ENCODE measurements around the gene LMO7. TPM values are rescaled to one million over a fixed set of nuclear protein-coding genes. Genes with fewer than 3 reads are reported as not detected.

Gene LMO7
- total and polyA plus RNA-seq, 2 of the 8 experiments (the other 6 are each of a cell fraction or from before 2014, with no cell fraction given), result 8.1 to 28.3 TPM

DNA sequence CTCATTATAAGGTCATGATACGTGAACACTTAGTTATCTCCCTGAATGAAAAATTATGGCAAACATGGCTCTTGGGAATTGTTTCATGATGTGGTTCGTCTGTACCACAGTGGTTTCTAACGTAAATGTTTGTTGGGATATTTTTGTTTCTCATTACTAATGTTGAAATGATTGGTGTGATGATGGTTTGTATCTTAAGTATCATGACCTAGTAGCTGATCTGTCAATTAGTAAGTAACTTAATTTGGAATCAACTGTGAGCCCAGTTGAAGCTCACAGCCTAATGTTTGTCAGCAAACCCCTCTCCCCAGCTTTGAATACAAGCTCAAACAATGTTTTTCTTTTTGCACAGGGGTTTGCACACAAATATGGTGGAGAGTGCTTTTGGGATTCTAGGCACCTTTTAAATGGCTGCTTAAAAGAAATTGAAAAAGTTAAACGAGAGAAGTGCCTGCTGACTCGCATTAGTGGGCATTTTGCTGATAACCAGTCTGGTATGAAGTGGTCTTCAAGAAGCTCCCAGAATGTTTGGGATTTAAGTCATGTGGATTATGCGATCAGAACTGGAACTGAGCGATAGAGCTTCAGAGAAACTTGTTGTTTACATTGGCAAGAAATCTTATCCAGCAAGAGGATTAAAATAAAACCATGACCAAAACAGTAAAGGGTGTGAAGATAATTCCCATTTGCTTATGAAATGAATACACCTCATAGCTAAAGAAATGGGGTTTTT lies 68.2 kb downstream of the LMO7 start:
- Histone ChIP-seq H3K79me2 (ENCODE audit: control insufficient read depth in 1 of 2, insufficient read depth in 2 of 2, low read length in 2 of 2) (no peaks in the 10 kb centered on the region), H3K56ac (replicated peaks; ENCODE audit: insufficient read length, low read depth, low read length) (no peak overlapping the region), H2BK15ac (ENCODE audit: low read length) (no peak overlapping the region), H2AK5ac (ENCODE audit: low read depth, low read length) (no peak overlapping the region), H3K18ac (ENCODE audit: extremely low read depth, low read length) (no peak overlapping the region), H2BK12ac (ENCODE audit: low read depth, low read length) (no peak overlapping the region), H4K20me1 (replicated peaks in 1 of 2; ENCODE audit: control insufficient read depth in 1 of 2, insufficient read depth in 2 of 2, low read length in 2 of 2) (no peaks in the 10 kb centered on the region), H3K27ac (ENCODE audit: low read depth, low read length) (no peak overlapping the region), H3K9ac (replicated peaks in 1 of 4; ENCODE audit: extremely low read depth in 1 of 4, low read depth in 3 of 4, low read length in 3 of 4) (no peak overlapping the region), H4K5ac (ENCODE audit: insufficient read length, low read depth, low read length) (no peak overlapping the region), H3K4me1 (replicated peaks in 1 of 4; ENCODE audit: control insufficient read depth in 3 of 4, insufficient read depth in 4 of 4, low read length in 3 of 4) (peaks cover 0 to 3% (median 0%) of the 10 kb centered on the region in 4 experiments; a peak in 1 of 7 replicates), H3K14ac (ENCODE audit: insufficient read length) (no peak overlapping the region), H4K8ac (ENCODE audit: extremely low read depth, insufficient read depth, low read length) (no peak overlapping the region), H3K4me2 (ENCODE audit: insufficient read depth in 1 of 2, low read depth in 2 of 2, low read length in 2 of 2) (no peak overlapping the region), H3K23ac (ENCODE audit: insufficient read length) (no peak overlapping the region), H2BK5ac (ENCODE audit: low read depth, low read length) (no peak overlapping the region), H3K36me3 (ENCODE audit: control insufficient read depth in 2 of 4, insufficient read depth in 4 of 4, low read length in 3 of 4) (peaks cover 0 to 3% (median 0%) of the 10 kb centered on the region in 4 experiments; a peak in 1 of 8 replicates), H3K27me3 (replicated peaks in 1 of 4; ENCODE audit: control insufficient read depth in 3 of 4, extremely low read depth in 1 of 4, insufficient read depth in 3 of 4, low read length in 3 of 4) (no peaks in the 10 kb centered on the region), H2BK20ac (ENCODE audit: low read length) (no peak overlapping the region), H2BK120ac (replicated peaks; ENCODE audit: low read depth, low read length) (no peak overlapping the region), H3K79me1 (ENCODE audit: low read depth, low read length) (no peaks in the 10 kb centered on the region; the same call in 1 of the 2 replicates), H3K9me3 (ENCODE audit: insufficient read depth in 2 of 2, low read depth in 1 of 2, low read length in 1 of 2) (peaks cover 7 to 9% of the 10 kb centered on the region in 2 experiments; a peak in 3 of 4 replicates), H2AFZ (ENCODE audit: low read length) (no peak overlapping the region), H3K4ac (replicated peaks; ENCODE audit: insufficient read length, low read depth, low read length) (no peak overlapping the region), H3K4me3 (ENCODE audit: extremely low read depth in 1 of 4, insufficient read depth in 2 of 4, low read depth in 3 of 4, low read length in 4 of 4) (no peak overlapping the region), H3K23me2 (ENCODE audit: low read depth, low read length) (no peaks in the 10 kb centered on the region), H4K91ac (replicated peaks; ENCODE audit: insufficient read length, low read length) (no peak overlapping the region)
- 88% methylated on average over 7 of the region's 7 CpGs; no CpG with 5 or more reads in 1 of the 2 experiments for WGBS, 2 experiments (ENCODE audit: extremely low coverage in 1 of 2, insufficient coverage in 1 of 2, insufficient read length in 1 of 2, insufficient replicate concordance in 2 of 2, low coverage in 1 of 2, low lambda C conversion rate in 2 of 2, missing lambda C conversion rate in 1 of 2)
- FAIRE-seq (no peak), DNase-seq (ENCODE audit: low read depth in 1 of 2, low spot score in 2 of 2) (no peak)
- CTCF ChIA-PET (ENCODE audit: partially characterized antibody), result interaction anchor here (0.5 to 2.2 kb wide), 9 partner anchors 9 to 768 kb away, joined by 3 to 19 read pairs (median 3); no protein-coding TSS in a partner anchor
- POLR2A ChIA-PET (ENCODE audit: partially characterized antibody), result no interaction called here
- TF ChIP-seq JUND (IDR thresholded peaks at IDR 0.05; ENCODE audit: low read length) (no peak), BCL11A (IDR thresholded peaks at IDR 0.05; ENCODE audit: low read depth in 2 of 2, low read length in 2 of 2) (no peak), RBBP5 (IDR thresholded peaks at IDR 0.05; ENCODE audit: borderline replicate concordance, low read depth, low read length) (no peak), BACH1 (IDR thresholded peaks at IDR 0.05; ENCODE audit: low read length) (no peak), TBP (IDR thresholded peaks at IDR 0.05; ENCODE audit: low read depth, low read length) (no peak), USF2 (IDR thresholded peaks at IDR 0.05; ENCODE audit: low read length) (no peak), HDAC6 (IDR thresholded peaks at IDR 0.05; ENCODE audit: low read depth, low read length) (no peak), EGR1 (IDR thresholded peaks at IDR 0.05; ENCODE audit: borderline replicate concordance, low read depth, low read length) (no peak), POLR2A (IDR thresholded peaks at IDR 0.05; ENCODE audit: control extremely low read depth in 1 of 2, low read depth in 2 of 2, low read length in 2 of 2) (no peak), CREB1 (IDR thresholded peaks at IDR 0.05) (no peak), TAF1 (IDR thresholded peaks at IDR 0.05; ENCODE audit: low read depth, low read length) (no peak), KDM4A (IDR thresholded peaks at IDR 0.05; ENCODE audit: low read depth, low read length, severe bottlenecking) (no peak), BRCA1 (IDR thresholded peaks at IDR 0.05; ENCODE audit: low read depth, low read length) (no peak)
